Right hindlimb (tissue), 1 donor: ENCODE data around the gene TMEM218.

Experiments
- DNase-seq: peaks from one replicate; pipeline ENCODE4 v3.0.0-alpha.2; 2018

TMEM218 gene

GRCh38 chr11:125111343-125112207, at the start of gene TMEM218:
Gene TMEM218, minus strand, starts transcription at chr11:125111626. Its CDS starts 9,385 bp downstream, at chr11:125102241.
- DNase-seq: peak; percentile 99

- DNase-seq: peak; percentile 1
These were observed 46.7 kb upstream of the TMEM218 start for GRCh38 chr11:125157953-125158680.

- no peak for DNase-seq
These were observed 45.8 kb upstream of the TMEM218 start for GRCh38 chr11:125157118-125157733.

GRCh38 chr11:125156346-125157117, 45.1 kb upstream of the TMEM218 start:
- DNase-seq: no peak

- no peak for DNase-seq
These were observed 44.3 kb upstream of the TMEM218 start for GRCh38 chr11:125155767-125156166.

GRCh38 chr11:125155100-125155444, 43.6 kb upstream of the TMEM218 start:
- DNase-seq: no peak

GRCh38 chr11:125154378-125155099, 43.1 kb upstream of the TMEM218 start:
- DNase-seq: no peak

- no peak for DNase-seq
These were observed 42.4 kb upstream of the TMEM218 start for GRCh38 chr11:125153837-125154236.

GRCh38 chr11:125148743-125149142, 37.3 kb upstream of the TMEM218 start:
- no peak for DNase-seq

- no peak for DNase-seq
These were observed 36.6 kb upstream of the TMEM218 start for GRCh38 chr11:125148011-125148410.

- no peak for DNase-seq
These were observed 35.9 kb upstream of the TMEM218 start for GRCh38 chr11:125147280-125147679.

- no peak for DNase-seq
These were observed 34.8 kb upstream of the TMEM218 start for GRCh38 chr11:125146232-125146631.

GRCh38 chr11:125141686-125142535, 30.5 kb upstream of the TMEM218 start:
- DNase-seq: peak; percentile 62

- no peak for DNase-seq
These were observed 29.8 kb upstream of the TMEM218 start for GRCh38 chr11:125141178-125141577.

- peak; percentile 65 for DNase-seq
These were observed 28.8 kb upstream of the TMEM218 start for GRCh38 chr11:125140233-125140632.

- DNase-seq: no peak
These were observed 28.4 kb upstream of the TMEM218 start for GRCh38 chr11:125139778-125140177.

- DNase-seq: no peak
These were observed 27.5 kb upstream of the TMEM218 start for GRCh38 chr11:125138966-125139365.

GRCh38 chr11:125136001-125136400, 24.6 kb upstream of the TMEM218 start:
- no peak for DNase-seq

GRCh38 chr11:125132596-125132995, 21.2 kb upstream of the TMEM218 start:
- DNase-seq: no peak

- no peak for DNase-seq
These were observed 20.6 kb upstream of the TMEM218 start for GRCh38 chr11:125132071-125132470.

- no peak for DNase-seq
These were observed 18.0 kb upstream of the TMEM218 start for GRCh38 chr11:125129316-125129993.
